Sigmoid colon (tissue), 7 donors: Measurements from ENCODE around the gene CLEC20A. TPM values are rescaled to one million over a fixed set of nuclear protein-coding genes. Genes with fewer than 3 reads are reported as not detected.

Experiments used
- DNase-seq: peaks from one replicate; pipeline ENCODE4 v3.0.0-alpha.2; 2019
- H3K27ac ChIP-seq, 4 donors: fragments of 200-600 bp; sonication (generic); one replicate each; pipeline ENCODE4 v1.5.1; 2016 to 2019; ENCODE audit warnings: mild to moderate bottlenecking in 1 of 4
- H3K27me3 ChIP-seq, 3 donors: fragments of 200-600 bp; sonication (generic); one replicate each; pipeline ENCODE4 v1.5.1; 2019; ENCODE audit warnings: mild to moderate bottlenecking in 1 of 3
- H3K36me3 ChIP-seq, 4 donors: fragments of 200-600 bp; sonication (generic); one replicate each; pipeline ENCODE4 v1.5.1; 2016 to 2019
- H3K4me1 ChIP-seq, 4 donors: fragments of 200-600 bp; sonication (generic); one replicate each; pipeline ENCODE4 v1.5.1; 2017 to 2019
- H3K4me3 ChIP-seq, 4 donors: fragments of 200-600 bp; sonication (generic); one replicate each; pipeline ENCODE4 v1.5.1; 2017 to 2019; ENCODE audit warnings: mild to moderate bottlenecking in 2 of 4, moderate library complexity in 1 of 4
- H3K9me3 ChIP-seq, 4 donors: fragments of 200-600 bp in 3 of 4; sonication (generic) in 3 of 4; one replicate each; pipeline versions ENCODE4 v1.5.1 to v1.6.1; 2013 to 2019
- CTCF ChIP-seq, 4 experiments: fragments of 450-650 bp in 3 of 4; fragments of 200-600 bp in 1 of 4; IDR thresholded peaks; one replicate each; pipeline ENCODE4 v1.5.1; 2016 to 2019; ENCODE audit warnings: antibody characterized with exemption in 4 of 4, mild to moderate bottlenecking in 3 of 4, moderate library complexity in 2 of 4
- EP300 ChIP-seq, 4 donors: sonication (generic); formaldehyde crosslinking; IDR thresholded peaks; one replicate each; pipeline ENCODE4 v1.6.1; 2017; ENCODE audit warnings: antibody characterized with exemption in 4 of 4
- POLR2A ChIP-seq, 2 donors: fragments of 450-650 bp; IDR thresholded peaks; one replicate each; pipeline ENCODE4 v1.6.1; 2016; ENCODE audit warnings: antibody characterized with exemption in 2 of 2, mild to moderate bottlenecking in 2 of 2, moderate library complexity in 2 of 2
- POLR2AphosphoS5 ChIP-seq, 4 donors: sonication (generic); formaldehyde crosslinking; IDR thresholded peaks; one replicate each; pipeline ENCODE4 v1.6.1; 2017; ENCODE audit warnings: antibody characterized with exemption in 4 of 4
- WGBS, 2 donors: extraction: QIAGEN DNeasy Blood & Tissue Kit; methylation state at CpG; one replicate each; pipeline ENCODE4 v1.1.7; 2013; 5-methylcytosine and 5-hydroxymethylcytosine counted together
- intact Hi-C: fragments of 100-400 bp; cut with DNase I; formaldehyde crosslinking; loops from one replicate; pipeline ENCODE4 v1.15.1; 2023
- polyA plus RNA-seq, 3 donors: library from polyadenylated mRNA; stranded (reverse); fragments of 200-250 nt; gene quantifications; one replicate each; pipeline ENCODE4 v1.2.3, GENCODE V29; 2013
- total RNA-seq, 4 donors: library from RNA; depleted of rRNA; stranded (reverse); fragments of >200 nt; gene quantifications; one replicate each; pipeline ENCODE4 v1.1.0, GENCODE V29; 2016
- donor health status: healthy with polysubstance abuse.
- donor health status: Bipolar disorder and iron deficiency.
- donor health status: healthy.

Gene CLEC20A
- total and polyA plus RNA-seq, 7 donors, result 1.3 TPM; not detected in 6

- Histone ChIP-seq H3K9me3 (no peaks in the 10 kb centered on the region), H3K36me3 (peaks cover 0 to 23% (median 0%) of the 10 kb centered on the region in 4 donors), H3K4me1 (no peaks in the 10 kb centered on the region), H3K27me3 (no peaks in the 10 kb centered on the region), H3K27ac (no peak overlapping the region), H3K4me3 (no peak overlapping the region)
- WGBS, 2 donors, result 93% methylated on average over 6 of the region's 6 CpGs
- intact Hi-C loops, result no loop called here
- no peak for DNase-seq
- TF ChIP-seq POLR2AphosphoS5 (IDR thresholded peaks at IDR 0.05) (no peak), POLR2A (IDR thresholded peaks at IDR 0.05) (no peak), CTCF (IDR thresholded peaks at IDR 0.05) (no peak), EP300 (IDR thresholded peaks at IDR 0.05) (no peak)
Observed at GRCh38 chr1:178450871-178451270, 45.9 kb downstream of the CLEC20A start.

- H3K4me1 ChIP-seq, result no peaks in the 10 kb centered on the region
- intact Hi-C loops, result no loop called here
- no peak for TF ChIP-seq EP300 (IDR thresholded peaks at IDR 0.05)
- TF ChIP-seq CTCF (IDR thresholded peaks at IDR 0.05), result no peak
- TF ChIP-seq POLR2A (IDR thresholded peaks at IDR 0.05), result no peak
- TF ChIP-seq POLR2AphosphoS5 (IDR thresholded peaks at IDR 0.05), result no peak
- DNase-seq, result no peak
- WGBS, 2 donors, result 90 to 94% methylated on average over 3 of the region's 3 CpGs
- peaks cover 0 to 49% (median 7%) of the 10 kb centered on the region in 4 donors for H3K36me3 ChIP-seq
- H3K9me3 ChIP-seq, result no peaks in the 10 kb centered on the region
- no peak overlapping the region for H3K27ac ChIP-seq
- H3K27me3 ChIP-seq, result no peaks in the 10 kb centered on the region
- no peak overlapping the region for H3K4me3 ChIP-seq
Observed at GRCh38 chr1:178442925-178443324, 53.8 kb downstream of the CLEC20A start.

- H3K36me3 ChIP-seq, result peaks cover 0 to 34% (median 6%) of the 10 kb centered on the region in 4 donors
- 78 to 80% methylated on average over 2 of the region's 2 CpGs for WGBS, 2 donors
- H3K27ac ChIP-seq, result no peak overlapping the region
- no peak for TF ChIP-seq POLR2A (IDR thresholded peaks at IDR 0.05)
- no peak for TF ChIP-seq CTCF (IDR thresholded peaks at IDR 0.05)
- no peak for TF ChIP-seq POLR2AphosphoS5 (IDR thresholded peaks at IDR 0.05)
- TF ChIP-seq EP300 (IDR thresholded peaks at IDR 0.05), result no peak
- DNase-seq, result no peak
- H3K4me3 ChIP-seq, result no peak overlapping the region
- no peaks in the 10 kb centered on the region for H3K9me3 ChIP-seq
- intact Hi-C loops, result no loop called here
- no peaks in the 10 kb centered on the region for H3K27me3 ChIP-seq
- peaks cover 0 to 5% (median 0%) of the 10 kb centered on the region in 4 donors for H3K4me1 ChIP-seq
Observed at GRCh38 chr1:178438432-178438831, 58.3 kb downstream of the CLEC20A start.

GRCh38 chr1:178436899-178437298 is 59.9 kb downstream of the CLEC20A start:
- no peaks in the 10 kb centered on the region for H3K27me3 ChIP-seq
- peaks cover 0 to 19% (median 2%) of the 10 kb centered on the region in 4 donors for H3K36me3 ChIP-seq
- TF ChIP-seq EP300 (IDR thresholded peaks at IDR 0.05) (no peak), POLR2A (IDR thresholded peaks at IDR 0.05) (no peak), CTCF (IDR thresholded peaks at IDR 0.05) (no peak), POLR2AphosphoS5 (IDR thresholded peaks at IDR 0.05) (no peak)
- no peaks in the 10 kb centered on the region for H3K9me3 ChIP-seq
- DNase-seq, result no peak
- no peak overlapping the region for H3K27ac ChIP-seq
- 86 to 88% methylated on average over 2 of the region's 2 CpGs for WGBS, 2 donors
- intact Hi-C loops, result no loop called here
- peaks cover 0 to 5% (median 0%) of the 10 kb centered on the region in 4 donors for H3K4me1 ChIP-seq
- H3K4me3 ChIP-seq, result no peak overlapping the region

- no peaks in the 10 kb centered on the region for H3K9me3 ChIP-seq
- H3K36me3 ChIP-seq, result peaks cover 0 to 4% (median 0%) of the 10 kb centered on the region in 4 donors
- H3K4me3 ChIP-seq, result no peak overlapping the region
- TF ChIP-seq EP300 (IDR thresholded peaks at IDR 0.05) (no peak), CTCF (IDR thresholded peaks at IDR 0.05) (no peak), POLR2AphosphoS5 (IDR thresholded peaks at IDR 0.05) (no peak), POLR2A (IDR thresholded peaks at IDR 0.05) (no peak)
- H3K27ac ChIP-seq, result no peak overlapping the region
- intact Hi-C loops, result no loop called here
- H3K27me3 ChIP-seq, result no peaks in the 10 kb centered on the region
- peaks cover 0 to 5% (median 0%) of the 10 kb centered on the region in 4 donors for H3K4me1 ChIP-seq
- DNase-seq, result no peak
Observed at GRCh38 chr1:178434899-178435435, 61.8 kb downstream of the CLEC20A start.
